KOPT-K1 (cell line): Measurements from ENCODE around the gene ELMO3.

Experiments
- H3K27ac ChIP-seq: fragments of 200-600 bp; sonication (generic); 2 replicates; pipeline ENCODE4 v1.5.1; 2016; ENCODE audit warnings: antibody characterized with exemption, mild to moderate bottlenecking, low read depth, low read length; ENCODE audit not compliant: poor library complexity, severe bottlenecking
- H3K36me3 ChIP-seq: fragments of 200-600 bp; sonication (generic); 2 replicates; pipeline ENCODE4 v1.5.1; 2017; ENCODE audit warnings: antibody characterized with exemption, mild to moderate bottlenecking, low read length, moderate library complexity; ENCODE audit not compliant: insufficient read depth
- H3K9me3 ChIP-seq: fragments of 200-600 bp; sonication (generic); 2 replicates; pipeline ENCODE4 v1.5.1; 2017; ENCODE audit warnings: antibody characterized with exemption, low read length, mild to moderate bottlenecking; ENCODE audit not compliant: insufficient read depth, poor library complexity, severe bottlenecking

The ELMO3 gene

DNA sequence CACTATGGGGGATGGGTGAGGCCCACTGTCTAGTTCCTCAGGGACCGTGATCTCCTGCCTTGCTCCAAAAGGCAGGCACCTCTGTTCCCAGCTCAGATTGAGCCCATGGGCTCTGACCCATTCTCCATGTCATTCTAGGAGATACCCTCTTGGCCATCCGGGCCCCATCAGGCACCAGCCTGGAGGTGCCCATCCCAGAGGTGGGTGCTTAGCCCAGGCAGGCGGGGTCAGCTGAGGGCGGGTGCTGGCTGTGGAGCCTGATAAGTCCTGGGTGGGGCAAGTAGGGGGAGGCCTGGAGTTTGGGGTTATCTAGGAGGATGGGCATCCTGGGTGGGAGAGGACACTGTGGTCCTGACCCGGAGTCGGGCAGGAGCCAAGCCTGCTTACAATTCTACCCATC lies 4.7 kb upstream of the ELMO3 start:
- peaks cover 61% of the 10 kb centered on the region for H3K36me3 ChIP-seq
- no peak overlapping the region for H3K27ac ChIP-seq
- no peaks in the 10 kb centered on the region for H3K9me3 ChIP-seq

DNA sequence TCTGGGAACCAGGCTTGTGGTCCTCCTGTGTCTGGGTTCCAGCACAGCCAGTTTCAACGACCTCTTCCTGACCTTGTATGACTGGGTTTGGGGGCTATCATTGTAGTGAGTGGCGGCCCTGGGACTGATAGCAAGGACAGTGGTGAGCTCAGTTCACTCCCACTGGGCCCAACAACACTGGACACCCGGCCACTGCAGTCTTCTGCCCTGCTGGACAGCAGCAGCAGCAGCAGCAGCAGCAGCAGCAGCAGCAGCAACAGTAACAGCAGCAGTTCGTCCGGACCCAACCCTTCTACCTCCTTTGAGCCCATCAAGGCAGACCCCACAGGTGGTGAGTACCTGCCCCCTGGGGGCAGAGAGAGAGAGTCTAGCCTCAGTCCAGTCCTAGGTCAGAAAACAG lies 3.3 kb upstream of the ELMO3 start:
- no peak overlapping the region for H3K27ac ChIP-seq
- peaks cover 75% of the 10 kb centered on the region for H3K36me3 ChIP-seq

DNA sequence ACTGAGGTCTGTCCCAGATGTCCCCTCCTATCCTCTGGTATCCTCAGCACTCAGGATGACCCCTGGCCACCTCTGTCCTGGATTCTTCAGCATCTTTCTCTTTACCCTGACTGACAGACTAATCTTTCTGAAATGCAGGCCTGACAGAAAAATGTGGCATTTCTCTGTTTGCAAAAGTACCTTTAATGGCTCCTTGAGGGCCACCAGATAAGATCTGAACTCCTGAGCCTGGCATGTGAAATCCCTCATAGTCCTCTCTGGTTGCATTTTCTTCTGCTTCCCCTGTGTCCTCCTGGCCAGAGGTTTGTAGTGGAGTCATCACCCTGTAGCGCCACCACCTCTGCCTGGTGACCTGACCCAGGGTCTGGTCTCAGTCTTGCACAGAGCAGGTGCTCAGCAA lies 2.0 kb upstream of the ELMO3 start:
- no peak overlapping the region for H3K27ac ChIP-seq
- H3K9me3 ChIP-seq, result no peaks in the 10 kb centered on the region
- peaks cover 87% of the 10 kb centered on the region for H3K36me3 ChIP-seq

More for the DNA sequence above, 3.3 kb upstream of the ELMO3 start:
- H3K9me3 ChIP-seq, result no peaks in the 10 kb centered on the region

DNA sequence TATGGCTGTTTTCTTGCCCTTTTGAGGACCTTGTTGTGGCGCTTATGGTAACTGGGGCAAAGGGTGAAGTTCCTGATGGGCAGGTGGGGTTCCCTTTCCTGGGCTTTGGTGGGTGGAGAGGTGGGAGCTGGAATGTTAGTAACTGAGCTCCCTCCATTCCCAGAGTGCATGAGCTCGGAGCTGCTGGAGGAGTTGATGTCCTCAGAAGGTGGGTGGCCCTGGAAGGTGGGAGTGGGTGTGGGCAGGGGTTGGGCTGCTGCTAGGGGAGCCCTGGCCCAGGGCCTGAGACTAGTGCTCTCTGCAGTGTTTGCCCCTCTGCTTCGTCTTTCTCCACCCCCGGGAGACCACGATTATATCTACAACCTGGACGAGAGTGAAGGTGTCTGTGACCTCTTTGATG lies 1.2 kb upstream of the ELMO3 start:
- peaks cover 95% of the 10 kb centered on the region for H3K36me3 ChIP-seq
- no peaks in the 10 kb centered on the region for H3K9me3 ChIP-seq
- no peak overlapping the region for H3K27ac ChIP-seq

DNA sequence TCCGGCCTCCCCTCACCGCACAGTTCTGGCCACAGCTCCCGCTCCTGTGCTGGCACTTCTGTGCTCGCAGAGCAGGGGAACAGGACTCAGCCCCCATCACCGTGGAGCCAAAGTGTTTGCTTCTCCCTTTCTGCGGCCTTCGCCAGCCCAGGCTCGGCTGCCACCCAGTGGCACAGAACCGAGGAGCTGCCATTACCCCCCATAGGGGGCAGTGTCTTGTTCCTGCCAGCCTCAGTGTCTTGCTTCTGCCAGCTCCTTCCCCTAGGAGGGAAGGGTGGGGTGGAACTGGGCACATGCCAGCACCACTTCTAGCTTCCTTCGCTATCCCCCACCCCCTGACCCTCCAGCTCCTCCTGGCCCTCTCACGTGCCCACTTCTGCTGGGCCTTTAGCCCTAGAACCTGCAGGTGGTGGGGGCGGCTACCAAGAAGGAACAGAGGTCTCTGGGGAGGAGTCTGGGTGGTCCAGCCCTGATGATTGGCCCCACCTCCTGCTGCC lies 645 bp upstream of the ELMO3 start:
- no peaks in the 10 kb centered on the region for H3K9me3 ChIP-seq
- peaks cover 99% of the 10 kb centered on the region for H3K36me3 ChIP-seq

DNA sequence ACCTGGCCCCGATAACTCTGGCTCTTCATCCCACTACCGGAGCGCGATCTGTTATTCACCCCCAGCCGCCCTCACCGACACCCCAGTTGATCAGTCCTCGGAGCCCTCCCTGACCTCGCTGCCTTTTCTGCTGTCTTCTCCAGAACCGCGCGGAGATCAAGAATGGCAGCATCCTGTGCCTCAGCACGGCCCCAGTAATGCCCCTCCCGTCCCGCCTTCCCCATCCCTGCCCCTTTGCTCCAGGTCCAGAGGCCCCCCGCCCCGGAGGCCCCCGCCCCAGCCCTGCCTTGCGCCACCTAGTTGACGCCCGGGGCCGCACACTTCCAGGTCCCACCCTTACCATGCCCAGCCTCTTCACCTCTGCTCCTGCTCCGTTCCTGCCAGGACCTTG lies 872 bp downstream of the ELMO3 start:
- Histone ChIP-seq H3K36me3 (peaks cover 97% of the 10 kb centered on the region), H3K27ac (no peak overlapping the region), H3K9me3 (no peaks in the 10 kb centered on the region)

More for the DNA sequence above, 645 bp upstream of the ELMO3 start:
- H3K27ac ChIP-seq, result no peak overlapping the region

DNA sequence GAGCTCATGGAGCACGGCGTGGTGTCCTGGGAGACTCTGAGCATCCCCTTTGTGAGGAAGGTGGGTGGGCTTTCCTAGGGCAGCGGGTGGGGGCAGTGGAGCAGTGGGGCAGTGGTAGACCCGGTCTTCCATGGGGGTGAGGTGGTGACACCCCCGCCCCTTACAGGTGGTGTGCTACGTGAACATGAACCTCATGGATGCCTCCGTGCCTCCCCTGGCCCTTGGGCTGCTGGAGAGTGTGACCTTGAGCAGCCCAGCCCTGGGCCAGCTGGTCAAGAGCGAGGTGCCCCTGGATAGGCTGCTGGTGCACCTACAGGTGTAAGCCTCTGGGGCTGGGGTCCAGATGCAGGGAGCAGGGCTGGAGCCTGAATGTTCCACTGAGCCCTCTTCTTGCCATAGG lies 1.6 kb downstream of the ELMO3 start:
- H3K9me3 ChIP-seq, result no peaks in the 10 kb centered on the region
- peaks cover 90% of the 10 kb centered on the region for H3K36me3 ChIP-seq

DNA sequence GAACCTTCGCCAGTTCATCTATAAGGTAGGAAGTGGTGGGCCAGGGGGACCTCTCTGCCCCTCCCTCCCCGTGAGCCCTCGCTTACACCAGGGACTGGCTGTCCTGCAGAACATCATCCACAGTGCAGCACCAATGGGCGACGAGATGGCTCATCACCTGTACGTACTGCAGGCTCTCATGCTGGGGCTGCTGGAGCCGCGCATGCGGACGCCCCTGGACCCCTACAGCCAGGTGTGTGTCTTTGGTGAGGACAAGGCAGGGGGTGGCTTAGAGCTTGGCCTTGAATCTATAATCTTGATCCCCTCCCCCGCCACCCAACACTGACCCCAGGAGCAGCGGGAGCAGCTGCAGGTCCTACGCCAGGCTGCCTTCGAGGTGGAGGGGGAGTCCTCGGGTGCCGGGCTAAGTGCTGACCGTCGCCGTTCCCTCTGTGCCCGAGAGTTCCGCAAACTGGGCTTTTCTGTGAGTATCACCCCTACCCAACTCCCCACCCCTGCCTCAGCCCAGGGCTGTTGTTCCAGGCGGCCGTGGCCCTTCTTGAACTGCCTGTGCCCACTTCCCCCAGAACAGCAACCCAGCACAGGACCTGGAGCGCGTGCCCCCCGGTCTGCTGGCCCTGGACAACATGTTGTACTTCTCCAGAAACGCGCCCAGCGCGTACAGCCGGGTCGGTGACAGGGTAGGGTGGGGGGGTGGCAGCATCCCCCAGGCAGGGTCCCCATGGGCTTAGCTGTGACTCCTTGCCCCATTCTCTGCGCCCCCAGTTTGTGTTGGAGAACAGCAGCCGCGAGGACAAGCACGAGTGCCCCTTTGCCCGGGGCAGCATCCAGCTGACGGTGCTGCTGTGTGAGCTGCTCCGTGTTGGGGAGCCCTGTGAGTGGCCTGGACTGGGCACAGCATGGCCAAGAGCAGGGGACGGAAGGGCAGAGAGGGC lies 2.7 kb downstream of the ELMO3 start:
- H3K36me3 ChIP-seq, result peaks cover 89% of the 10 kb centered on the region
- H3K27ac ChIP-seq, result no peak overlapping the region

More for the DNA sequence above, 1.6 kb downstream of the ELMO3 start:
- no peak overlapping the region for H3K27ac ChIP-seq

DNA sequence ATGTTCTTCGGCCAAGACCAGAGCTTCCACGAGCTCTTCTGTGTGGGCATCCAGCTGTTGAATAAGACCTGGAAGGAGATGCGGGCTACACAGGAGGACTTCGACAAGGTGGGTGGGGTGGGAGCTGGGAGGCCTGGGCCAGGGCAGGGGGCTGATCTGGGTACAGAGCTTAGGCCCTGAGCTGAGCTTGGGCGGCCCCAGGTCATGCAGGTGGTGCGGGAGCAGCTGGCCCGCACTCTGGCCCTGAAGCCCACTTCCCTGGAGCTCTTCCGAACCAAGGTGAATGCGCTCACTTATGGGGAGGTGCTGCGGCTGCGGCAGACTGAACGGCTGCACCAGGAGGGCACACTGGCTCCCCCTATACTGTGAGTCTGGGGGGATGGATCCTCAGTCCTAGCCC lies 3.5 kb downstream of the ELMO3 start:
- H3K9me3 ChIP-seq, result no peaks in the 10 kb centered on the region
- peaks cover 83% of the 10 kb centered on the region for H3K36me3 ChIP-seq

More for the DNA sequence above, 2.7 kb downstream of the ELMO3 start:
- no peaks in the 10 kb centered on the region for H3K9me3 ChIP-seq

DNA sequence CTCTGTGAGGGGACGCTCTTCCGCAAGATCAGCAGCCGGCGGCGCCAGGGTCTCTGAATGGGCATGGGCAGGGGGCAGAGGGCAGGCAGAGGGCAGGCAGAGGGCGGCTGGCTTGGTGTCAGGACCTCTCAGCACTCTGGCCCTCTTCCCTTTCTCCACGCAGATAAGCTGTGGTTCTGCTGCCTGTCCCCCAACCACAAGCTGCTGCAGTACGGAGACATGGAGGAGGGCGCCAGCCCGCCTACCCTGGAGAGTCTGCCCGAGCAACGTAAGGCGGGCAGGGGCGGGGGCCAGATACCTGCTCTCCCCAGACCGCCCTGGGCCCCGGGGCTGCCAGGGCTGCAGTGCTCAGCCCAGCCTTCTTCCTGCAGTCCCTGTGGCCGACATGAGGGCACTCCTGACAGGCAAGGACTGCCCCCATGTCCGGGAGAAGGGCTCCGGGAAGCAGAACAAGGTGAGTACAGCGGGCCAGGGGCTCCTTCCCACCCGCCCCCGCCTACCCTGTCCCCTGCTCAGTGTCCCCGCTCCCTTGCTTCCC lies 4.1 kb downstream of the ELMO3 start:
- Histone ChIP-seq H3K9me3 (no peaks in the 10 kb centered on the region), H3K36me3 (peaks cover 77% of the 10 kb centered on the region), H3K27ac (no peak overlapping the region)

More for the DNA sequence above, 3.5 kb downstream of the ELMO3 start:
- no peak overlapping the region for H3K27ac ChIP-seq

DNA sequence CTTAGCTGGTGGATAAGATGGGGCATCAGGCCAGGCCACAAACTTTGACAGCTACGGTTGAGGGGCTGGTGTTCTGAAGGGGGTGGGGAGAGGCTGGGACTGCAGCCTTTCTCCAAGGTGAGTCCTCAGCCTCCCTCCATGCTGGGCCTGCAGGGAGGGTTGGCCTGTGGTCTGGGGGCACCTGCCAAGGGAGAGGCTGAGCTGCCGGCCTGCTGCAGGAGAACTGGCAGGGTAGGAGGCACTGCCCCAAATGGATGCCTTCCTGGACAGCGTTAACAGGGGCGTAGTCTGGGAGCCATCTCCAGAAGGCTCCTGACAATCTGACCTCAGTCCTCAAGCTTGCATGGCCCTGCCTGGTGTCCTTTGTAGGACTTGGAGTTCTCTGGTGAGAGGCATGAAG lies 5.1 kb downstream of the ELMO3 start:
- H3K9me3 ChIP-seq, result no peaks in the 10 kb centered on the region
- peaks cover 67% of the 10 kb centered on the region for H3K36me3 ChIP-seq
- H3K27ac ChIP-seq, result no peak overlapping the region

DNA sequence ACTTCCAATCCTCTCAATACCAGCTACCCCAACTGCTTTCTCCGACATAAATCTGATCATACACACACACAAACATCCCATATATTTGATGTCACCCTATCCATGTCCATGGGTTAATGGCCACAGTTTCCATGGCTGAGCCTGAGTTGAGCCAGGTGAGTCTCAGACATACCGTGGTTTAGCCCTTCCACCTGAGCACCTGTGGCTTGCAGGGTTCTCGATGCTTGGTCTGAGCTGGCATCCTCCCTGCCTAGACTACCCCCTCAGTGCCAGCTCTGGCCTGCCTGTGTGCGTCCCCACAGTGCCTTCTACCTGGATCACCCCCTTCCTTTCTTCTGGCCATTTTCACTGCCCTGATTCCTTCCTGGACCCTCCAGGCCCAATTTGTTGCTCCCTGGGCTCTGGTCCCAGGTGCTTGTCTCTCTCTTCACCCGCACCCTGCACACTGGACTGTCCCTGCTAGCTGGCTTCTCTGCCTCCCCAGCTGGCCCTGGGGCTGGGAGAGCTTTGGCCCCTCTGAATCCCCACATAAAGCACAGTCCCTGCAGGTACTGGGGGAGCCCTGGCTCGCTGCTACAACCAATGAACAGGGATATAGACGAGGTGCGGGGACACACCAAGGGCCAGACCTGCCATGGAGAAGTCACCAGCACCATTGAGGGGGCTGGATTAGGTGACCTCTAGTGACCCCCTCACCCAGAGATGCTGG lies 7.4 kb downstream of the ELMO3 start:
- Histone ChIP-seq H3K36me3 (peaks cover 46% of the 10 kb centered on the region), H3K9me3 (no peaks in the 10 kb centered on the region), H3K27ac (no peak overlapping the region)

DNA sequence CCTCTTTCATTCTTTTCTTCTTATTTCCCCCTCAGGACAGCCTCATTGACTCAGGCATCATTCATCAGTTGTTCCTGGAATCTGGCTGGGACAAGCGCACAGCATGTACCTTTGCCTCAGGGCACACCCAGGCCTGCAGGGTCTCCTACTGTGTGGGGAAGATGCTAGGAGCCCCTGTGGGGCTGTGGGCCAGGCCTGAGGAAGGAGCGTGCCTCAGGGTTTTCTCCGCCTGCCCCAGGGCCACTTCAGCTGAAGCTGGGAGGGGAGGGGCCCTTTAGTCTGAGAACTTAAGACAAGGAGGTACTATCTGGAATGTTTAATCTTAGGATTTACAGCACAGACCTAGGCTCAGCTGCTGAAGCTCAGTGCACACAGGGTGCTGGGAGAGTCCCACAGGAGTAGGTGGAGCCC lies 7.9 kb downstream of the ELMO3 start:
- no peak overlapping the region for H3K27ac ChIP-seq
- no peaks in the 10 kb centered on the region for H3K9me3 ChIP-seq
- peaks cover 40% of the 10 kb centered on the region for H3K36me3 ChIP-seq

DNA sequence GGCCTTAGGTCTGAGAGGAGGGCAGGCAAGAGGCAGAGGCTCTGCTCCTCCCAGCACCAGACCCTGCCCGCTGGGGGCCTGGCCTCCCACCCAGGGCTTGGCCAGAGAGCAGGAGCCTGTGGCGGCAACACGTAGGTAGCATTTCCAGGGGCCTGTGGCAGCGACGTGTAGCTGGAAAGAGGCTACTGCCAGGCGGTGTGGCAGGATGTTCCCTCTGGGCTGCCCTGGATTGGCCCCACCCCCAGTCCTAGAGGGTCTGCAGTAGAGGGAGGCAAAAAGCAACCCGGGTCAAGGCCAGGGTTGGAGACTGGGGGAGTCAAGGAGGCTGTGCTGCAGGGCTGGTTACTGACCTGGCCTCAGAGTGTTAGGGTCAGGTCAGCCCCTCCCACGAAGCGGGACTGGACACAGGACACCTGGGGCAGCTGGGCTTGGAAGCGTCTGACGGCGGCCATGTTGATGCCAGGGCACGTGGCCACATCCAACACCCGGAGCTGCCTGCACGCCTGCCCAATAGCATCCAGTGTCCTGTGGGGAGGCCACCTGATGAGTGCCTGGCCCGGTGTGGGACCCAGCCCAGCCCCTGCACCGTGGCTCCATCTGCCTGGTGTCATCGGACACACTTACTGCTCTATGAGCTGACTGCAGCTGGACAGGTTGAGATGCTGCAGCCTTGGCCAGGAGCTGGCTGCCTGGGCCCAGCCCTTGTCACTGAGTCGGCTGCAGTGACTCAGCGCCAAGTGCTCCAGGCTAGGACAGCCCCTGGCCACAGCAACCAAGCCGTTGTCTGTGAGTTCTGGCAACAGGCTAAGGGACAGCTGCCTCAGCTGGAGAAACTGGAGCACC lies 8.5 kb downstream of the ELMO3 start:
- Histone ChIP-seq H3K36me3 (peaks cover 34% of the 10 kb centered on the region), H3K9me3 (no peaks in the 10 kb centered on the region), H3K27ac (no peak overlapping the region)
